ENCODE measurements around the gene CCDC27.
"Not testable (repeated sequence)": the region's sequence is repeated elsewhere in the genome, so short reads cannot be mapped to it uniquely, and the experiment has no call there.

CCDC27 gene

DNA sequence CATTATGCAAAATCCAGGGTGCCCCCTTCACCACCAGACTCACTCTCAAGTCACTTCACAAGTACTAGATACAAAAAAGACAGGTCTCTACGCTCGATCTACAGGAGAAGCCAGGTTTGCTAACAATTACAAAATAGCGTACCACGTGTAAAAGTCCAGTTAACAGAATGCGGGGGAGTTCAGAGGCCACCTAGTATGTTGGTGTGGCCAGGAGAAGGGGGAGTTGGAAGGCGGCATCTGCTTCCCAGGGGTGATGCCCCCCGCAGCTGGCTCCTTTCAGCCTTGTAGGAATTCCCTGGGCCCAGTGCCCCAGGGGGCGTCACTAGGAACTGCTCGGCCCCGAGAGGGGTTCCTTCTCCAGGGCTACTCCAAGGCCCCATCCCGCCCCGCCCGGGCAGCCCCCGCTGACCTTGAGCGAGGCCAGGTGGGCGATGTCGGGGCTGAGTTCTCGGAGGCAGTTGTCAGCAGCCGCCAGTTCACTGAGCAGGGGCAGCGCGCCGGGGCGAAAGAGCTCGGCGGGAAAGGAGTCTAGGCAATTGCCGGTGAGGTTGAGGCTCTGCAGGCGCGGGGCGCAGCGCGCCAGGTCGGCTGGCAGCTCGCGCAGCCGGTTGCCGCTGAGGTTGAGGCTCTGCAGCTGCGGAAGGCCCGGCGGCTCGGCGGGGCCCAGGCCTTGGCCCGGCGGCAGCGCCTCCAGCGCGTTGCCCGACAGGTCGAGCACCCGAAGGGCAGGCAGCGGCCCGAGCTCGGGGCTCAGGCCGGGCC lies 43.4 kb downstream of the CCDC27 start:
- Histone ChIP-seq H3K9me3 (no peaks in the 10 kb centered on the region), H3K4me1 (no peaks in the 10 kb centered on the region), H3K27me3 (no peaks in the 10 kb centered on the region), H3K36me3 (no peaks in the 10 kb centered on the region), H3K4me3 (ENCODE audit: low read depth, low read length) (peak overlapping the region; percentile 74)
- TF ChIP-seq, protein P1, sequence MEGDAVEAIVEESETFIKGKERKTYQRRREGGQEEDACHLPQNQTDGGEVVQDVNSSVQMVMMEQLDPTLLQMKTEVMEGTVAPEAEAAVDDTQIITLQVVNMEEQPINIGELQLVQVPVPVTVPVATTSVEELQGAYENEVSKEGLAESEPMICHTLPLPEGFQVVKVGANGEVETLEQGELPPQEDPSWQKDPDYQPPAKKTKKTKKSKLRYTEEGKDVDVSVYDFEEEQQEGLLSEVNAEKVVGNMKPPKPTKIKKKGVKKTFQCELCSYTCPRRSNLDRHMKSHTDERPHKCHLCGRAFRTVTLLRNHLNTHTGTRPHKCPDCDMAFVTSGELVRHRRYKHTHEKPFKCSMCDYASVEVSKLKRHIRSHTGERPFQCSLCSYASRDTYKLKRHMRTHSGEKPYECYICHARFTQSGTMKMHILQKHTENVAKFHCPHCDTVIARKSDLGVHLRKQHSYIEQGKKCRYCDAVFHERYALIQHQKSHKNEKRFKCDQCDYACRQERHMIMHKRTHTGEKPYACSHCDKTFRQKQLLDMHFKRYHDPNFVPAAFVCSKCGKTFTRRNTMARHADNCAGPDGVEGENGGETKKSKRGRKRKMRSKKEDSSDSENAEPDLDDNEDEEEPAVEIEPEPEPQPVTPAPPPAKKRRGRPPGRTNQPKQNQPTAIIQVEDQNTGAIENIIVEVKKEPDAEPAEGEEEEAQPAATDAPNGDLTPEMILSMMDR (IDR thresholded peaks at IDR 0.05; ENCODE audit: low read depth, low read length), result no peak
- no peak for DNase-seq

DNA sequence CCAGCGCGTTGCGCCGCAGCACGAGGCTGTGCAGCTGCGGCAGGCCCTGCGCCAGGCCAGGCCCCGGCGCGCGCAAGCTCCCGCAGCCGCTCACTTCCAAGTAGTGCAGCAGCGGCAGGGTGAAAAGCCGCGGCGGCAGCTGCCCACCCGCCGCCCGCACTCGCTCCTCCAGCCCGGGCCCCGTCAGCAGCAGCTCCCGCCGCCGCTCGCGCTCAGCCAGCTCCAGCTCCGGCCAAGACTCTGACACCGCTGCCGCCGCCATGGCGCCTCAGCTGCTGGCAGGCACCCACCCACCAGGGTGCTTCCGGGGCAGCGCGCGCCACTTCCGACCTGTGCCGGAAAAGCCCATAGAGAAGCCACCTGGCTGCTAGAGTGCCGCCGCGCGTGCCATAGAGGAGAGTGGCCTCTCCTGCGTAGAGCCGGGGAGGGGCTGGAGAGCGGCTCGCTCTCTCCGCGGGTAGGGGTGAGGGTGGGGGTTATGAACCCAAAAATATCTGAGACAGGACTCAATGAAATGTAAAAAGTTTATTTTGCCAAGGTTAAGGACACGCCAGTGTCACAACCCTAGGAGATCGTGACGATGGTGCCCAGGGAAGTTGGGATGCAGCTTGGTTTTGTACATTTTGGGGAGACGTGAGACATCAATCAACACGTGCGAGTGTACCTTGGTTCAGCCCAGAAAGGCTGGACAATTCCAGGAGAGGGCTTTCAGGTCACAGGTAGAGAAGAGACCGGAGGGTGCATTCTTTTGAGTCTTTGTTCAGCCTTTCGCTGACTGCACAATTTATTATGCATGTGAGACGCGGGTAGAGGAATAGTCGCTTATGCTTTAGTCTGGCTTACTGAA lies 44.2 kb downstream of the CCDC27 start, which contains the start of gene LRRC47:
Gene LRRC47 (minus strand): TSS at position 284 of the 847 bp plus-strand sequence. CDS start 22 bp downstream, at position 262.
- Histone ChIP-seq H3K4me3 (ENCODE audit: low read depth, low read length) (peak within 1 kb of the TSS; percentile 74), H3K9me3 (no peaks in the 10 kb centered on the region), H3K4me1 (no peaks in the 10 kb centered on the region), H3K36me3 (no peaks in the 10 kb centered on the region), H3K27me3 (no peaks in the 10 kb centered on the region)
- DNase-seq, result peak; percentile 89
- TF ChIP-seq, protein P1 (IDR thresholded peaks at IDR 0.05; ENCODE audit: low read depth, low read length), result no peak

DNA sequence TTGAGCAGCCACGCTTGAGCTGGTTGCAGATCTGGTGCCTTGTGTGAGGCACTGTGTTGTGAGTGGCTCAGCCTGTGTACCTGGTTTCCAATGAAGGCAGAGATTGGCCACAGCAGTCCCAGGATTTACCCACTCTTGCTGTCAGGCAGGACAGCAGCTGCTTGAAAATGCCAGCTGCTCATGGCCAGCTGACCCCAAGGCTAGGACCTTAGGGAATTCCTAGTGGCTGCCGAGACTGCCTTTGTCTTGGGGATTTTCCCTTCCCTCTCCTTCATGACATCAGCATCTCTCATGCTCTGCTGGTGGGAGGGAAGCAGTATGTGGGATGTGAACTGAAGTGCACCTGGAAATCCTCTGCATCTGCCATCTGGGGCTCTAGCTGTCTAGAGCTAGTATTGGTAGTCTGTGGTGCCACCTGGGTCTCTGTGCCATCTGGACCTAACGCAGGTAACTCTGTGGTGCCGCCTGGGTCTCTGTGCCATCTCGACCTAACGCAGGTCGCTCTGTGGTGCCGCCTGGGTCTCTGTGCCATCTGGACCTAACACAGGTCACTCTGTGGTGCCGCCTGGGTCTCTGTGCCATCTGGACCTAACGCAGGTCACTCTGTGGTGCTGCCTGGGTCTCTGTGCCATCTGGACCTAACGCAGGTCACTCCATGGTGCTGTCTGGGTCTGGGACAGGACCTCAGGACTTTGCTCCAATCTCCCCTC lies 47.9 kb downstream of the CCDC27 start:
- H3K36me3 ChIP-seq, result no peaks in the 10 kb centered on the region
- TF ChIP-seq, protein P1 (IDR thresholded peaks at IDR 0.05; ENCODE audit: low read depth, low read length), result no peak
- DNase-seq, result no peak
- no peaks in the 10 kb centered on the region for H3K27me3 ChIP-seq
- no peak overlapping the region for H3K4me3 ChIP-seq (ENCODE audit: low read depth, low read length)
- H3K9me3 ChIP-seq, result no peaks in the 10 kb centered on the region
- no peaks in the 10 kb centered on the region for H3K4me1 ChIP-seq

DNA sequence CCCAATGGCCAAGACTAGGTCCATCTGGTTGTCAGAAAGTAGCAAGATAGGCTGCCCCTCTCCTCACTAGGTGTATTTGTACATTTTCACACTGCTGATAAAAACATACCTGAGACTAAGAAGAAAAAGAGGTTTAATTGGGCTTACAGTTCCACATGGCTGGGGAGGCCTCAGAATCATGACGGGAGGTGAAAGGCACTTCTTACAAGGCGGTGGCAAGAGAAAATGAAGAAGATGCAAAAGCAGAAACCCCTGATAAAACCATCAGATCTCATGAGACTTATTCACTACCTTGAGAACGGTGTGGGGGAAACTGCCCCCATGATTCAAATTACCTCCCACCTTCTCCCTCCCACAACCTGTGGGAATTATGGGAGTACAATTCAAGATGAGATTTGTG lies 48.5 kb downstream of the CCDC27 start:
- H3K4me3 ChIP-seq (ENCODE audit: low read depth, low read length); H3K9me3 ChIP-seq; DNase-seq; H3K36me3 ChIP-seq; H3K27me3 ChIP-seq; H3K4me1 ChIP-seq: not testable (repeated sequence)

DNA sequence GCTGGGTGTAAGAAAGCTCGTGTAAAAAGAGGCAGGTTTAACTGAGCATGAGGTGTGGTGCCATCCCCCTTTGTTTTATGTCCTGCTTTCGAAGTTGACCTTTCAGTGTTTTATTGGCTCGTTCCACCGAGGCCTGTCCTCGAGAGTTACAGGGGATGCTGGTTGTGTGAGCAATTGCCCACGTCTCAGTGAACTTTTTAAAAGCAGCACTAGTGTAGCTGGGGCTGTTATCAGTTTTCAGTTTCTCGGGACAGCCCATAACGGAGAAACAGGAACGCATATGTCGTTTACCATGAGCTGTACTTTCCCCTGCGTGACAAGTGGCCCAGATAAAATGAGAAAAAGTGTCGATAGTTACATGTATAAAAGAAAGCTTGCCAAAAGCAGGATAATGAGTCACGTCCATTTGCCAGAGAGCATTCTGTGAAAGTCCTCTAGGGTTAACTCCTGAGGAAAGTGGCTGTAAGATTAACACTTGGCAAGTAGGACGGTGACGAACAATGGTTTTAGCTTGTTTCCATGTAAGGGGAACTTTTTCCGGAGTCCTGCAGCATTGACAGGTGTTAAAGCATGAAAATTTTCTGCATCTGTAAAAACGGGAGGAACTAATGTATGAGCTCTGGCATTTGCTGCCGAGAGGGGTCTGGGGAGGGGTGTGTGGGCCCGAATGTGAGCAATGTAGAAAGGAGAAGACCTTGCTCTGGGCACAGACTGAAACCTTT lies 51.8 kb downstream of the CCDC27 start:
- Histone ChIP-seq H3K9me3 (no peaks in the 10 kb centered on the region), H3K4me1 (no peaks in the 10 kb centered on the region), H3K4me3 (ENCODE audit: low read depth, low read length) (no peak overlapping the region), H3K27me3 (no peaks in the 10 kb centered on the region), H3K36me3 (no peaks in the 10 kb centered on the region)
- DNase-seq, result no peak
- TF ChIP-seq, protein P1 (IDR thresholded peaks at IDR 0.05; ENCODE audit: low read depth, low read length), result no peak

DNA sequence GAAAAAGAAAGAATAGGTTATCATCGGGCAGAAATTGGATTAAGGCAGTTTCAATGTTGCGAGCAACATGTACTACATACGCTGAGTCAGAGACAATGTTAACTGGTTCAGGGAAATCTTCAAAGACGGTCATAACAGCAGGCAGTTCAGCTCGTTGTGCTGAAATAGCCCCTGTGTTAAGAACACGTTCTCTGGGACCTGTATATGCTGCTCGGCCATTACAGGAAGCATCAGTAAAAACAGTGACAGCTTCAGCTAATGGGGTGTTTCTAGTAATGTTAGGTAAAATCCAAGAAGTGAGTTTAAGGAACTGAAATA lies 52.3 kb downstream of the CCDC27 start:
- H3K4me1 ChIP-seq; H3K9me3 ChIP-seq; H3K27me3 ChIP-seq; DNase-seq; H3K36me3 ChIP-seq; H3K4me3 ChIP-seq (ENCODE audit: low read depth, low read length): not testable (repeated sequence)
